Gastrocnemius medialis (tissue), 4 donors: Measurements from ENCODE around the gene BIVM. TPM values are rescaled to one million over a fixed set of nuclear protein-coding genes. Genes with fewer than 3 reads are reported as not detected.

Experiments
- ATAC-seq, 2 donors: fragments of 150-250 bp; one replicate each; pipeline ENCODE4 v1.9.1; 2016
- DNase-seq, 2 donors: peaks; one replicate each; pipeline ENCODE4 v3.0.0-alpha.2; 2019
- H3K27ac ChIP-seq, 4 donors: fragments of 200-600 bp; sonication (generic); 1 replicate in 1 of 4; 2 replicates in 3 of 4; pipeline ENCODE4 v1.5.1; 2016 to 2018; ENCODE audit warnings: mild to moderate bottlenecking in 2 of 4, moderate library complexity in 1 of 4
- H3K27me3 ChIP-seq, 3 donors: fragments of 200-600 bp; sonication (generic) in 2 of 3; 1 replicate in 1 of 3; 2 replicates in 2 of 3; pipeline versions ENCODE4 v1.5.1 to v1.6.0; 2016 to 2019; ENCODE audit warnings: mild to moderate bottlenecking in 1 of 3, moderate library complexity in 1 of 3
- H3K36me3 ChIP-seq, 2 donors: fragments of 200-600 bp; sonication (generic) in 1 of 2; one replicate each; pipeline ENCODE4 v1.5.1; 2017 to 2018
- H3K4me1 ChIP-seq, 2 donors: fragments of 200-600 bp; sonication (generic) in 1 of 2; one replicate each; pipeline ENCODE4 v1.5.1; 2016 to 2017; ENCODE audit warnings: mild to moderate bottlenecking in 2 of 2
- H3K4me3 ChIP-seq, 4 donors: fragments of 200-600 bp; sonication (generic) in 3 of 4; 1 replicate in 1 of 4; 2 replicates in 3 of 4; pipeline ENCODE4 v1.5.1; 2016 to 2019; ENCODE audit warnings: mild to moderate bottlenecking in 2 of 4
- H3K9me3 ChIP-seq, 3 donors: fragments of 200-600 bp; sonication (generic) in 2 of 3; 1 replicate in 1 of 3; 2 replicates in 2 of 3; pipeline ENCODE4 v1.5.1; 2016 to 2019
- CTCF ChIP-seq, 5 experiments: fragments of 450-650 bp in 3 of 5; fragments of 200-600 bp in 2 of 5; sonication (generic) in 2 of 5; IDR thresholded peaks in 4 of 5; conservative IDR thresholded peaks in 1 of 5; 1 replicate in 4 of 5; 2 replicates in 1 of 5; pipeline ENCODE4 v1.5.1; 2016 to 2019; ENCODE audit warnings: antibody characterized with exemption in 5 of 5, mild to moderate bottlenecking in 3 of 5, moderate library complexity in 3 of 5
- POLR2A ChIP-seq, 2 donors: fragments of 450-650 bp; IDR thresholded peaks; one replicate each; pipeline ENCODE4 v1.6.1; 2017; ENCODE audit warnings: antibody characterized with exemption in 2 of 2, mild to moderate bottlenecking in 2 of 2, moderate library complexity in 2 of 2
- in situ Hi-C, 4 donors: fragments of 200-750 bp; cut with MboI; loops; one replicate each; pipeline versions ENCODE4 v1.15.0 to v1.8.0; 2017; ENCODE audit warnings: low sequenced_read_pairs in 4 of 4
- intact Hi-C: fragments of 100-400 bp; cut with DNase I; formaldehyde crosslinking; loops from one replicate; pipeline ENCODE4 v1.15.1; 2023; ENCODE audit warnings: low total_unique reads
- total RNA-seq, 4 donors: library from RNA; depleted of rRNA; stranded (reverse); fragments of >200 nt; gene quantifications; one replicate each; pipeline versions ENCODE4 v1.1.0 to v1.2.3, GENCODE V29; 2016

The BIVM gene
- total RNA-seq, 4 donors from 2014 or later = 14.2 to 25.1 (median 21.1) TPM

- H3K36me3 ChIP-seq = peaks cover 0 to 25% of the 10 kb centered on the region in 2 donors
These were observed 17.8 kb downstream of the BIVM start for GRCh38 chr13:102816708-102817107.

DNA sequence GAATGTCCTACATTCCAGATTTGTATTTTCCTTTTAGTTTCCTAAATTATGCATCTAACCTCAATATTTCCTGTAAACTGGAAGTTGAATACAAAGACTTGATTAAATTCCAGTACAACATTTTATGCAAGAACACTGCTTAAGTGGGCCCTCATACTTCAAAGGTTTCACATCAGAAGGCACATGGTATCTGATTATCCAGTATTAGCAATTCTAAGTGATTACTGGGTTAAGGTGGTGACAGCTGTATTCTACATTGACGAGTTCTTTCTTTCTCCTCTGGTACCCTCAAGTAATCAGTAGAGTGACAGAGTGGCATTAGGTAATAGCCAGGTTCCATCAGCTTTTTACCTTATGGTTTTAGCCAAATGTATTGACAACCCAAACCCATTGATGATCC, 18.3 kb downstream of the BIVM start:
- in situ Hi-C loops = no loop called here
- Histone ChIP-seq H3K36me3 (peaks cover 0 to 27% of the 10 kb centered on the region in 2 donors), H3K27me3 (no peaks in the 10 kb centered on the region), H3K4me1 (peaks cover 0 to 14% of the 10 kb centered on the region in 2 donors), H3K27ac (no peak overlapping the region), H3K9me3 (no peaks in the 10 kb centered on the region), H3K4me3 (no peak overlapping the region)
- no peak for ATAC-seq
- intact Hi-C loops = no loop called here
- no peak for TF ChIP-seq CTCF (IDR thresholded peaks at IDR 0.05 in 4 of 5, conservative IDR thresholded peaks at IDR 0.05 in 1 of 5)
- no peak for TF ChIP-seq POLR2A (IDR thresholded peaks at IDR 0.05)
- DNase-seq = no peak

More at GRCh38 chr13:102816708-102817107, 17.8 kb downstream of the BIVM start:
- ATAC-seq (no peak), DNase-seq (no peak)
- in situ Hi-C loops = no loop called here
- intact Hi-C loops = no loop called here
- Histone ChIP-seq H3K27me3 (no peaks in the 10 kb centered on the region), H3K4me3 (no peak overlapping the region), H3K27ac (no peak overlapping the region), H3K9me3 (no peaks in the 10 kb centered on the region), H3K4me1 (peaks cover 0 to 14% of the 10 kb centered on the region in 2 donors)
- TF ChIP-seq CTCF (IDR thresholded peaks at IDR 0.05 in 4 of 5, conservative IDR thresholded peaks at IDR 0.05 in 1 of 5) (no peak), POLR2A (IDR thresholded peaks at IDR 0.05) (no peak)

- Histone ChIP-seq H3K36me3 (peaks cover 0 to 33% of the 10 kb centered on the region in 2 donors), H3K27me3 (no peaks in the 10 kb centered on the region), H3K9me3 (no peaks in the 10 kb centered on the region), H3K4me1 (peaks cover 0 to 9% of the 10 kb centered on the region in 2 donors), H3K4me3 (no peak overlapping the region), H3K27ac (no peak overlapping the region)
- intact Hi-C loops = no loop called here
- TF ChIP-seq POLR2A (IDR thresholded peaks at IDR 0.05) (no peak), CTCF (IDR thresholded peaks at IDR 0.05 in 4 of 5, conservative IDR thresholded peaks at IDR 0.05 in 1 of 5) (no peak)
- in situ Hi-C loops = no loop called here
- no peak for DNase-seq
- ATAC-seq = no peak
These were observed 19.0 kb downstream of the BIVM start for GRCh38 chr13:102817907-102818306.

GRCh38 chr13:102825400-102825799, 26.5 kb downstream of the BIVM start:
- no peaks in the 10 kb centered on the region for H3K4me1 ChIP-seq
- no peaks in the 10 kb centered on the region for H3K9me3 ChIP-seq
- H3K27ac ChIP-seq = no peak overlapping the region
- H3K4me3 ChIP-seq = no peak overlapping the region
- in situ Hi-C loops (no loop called here), intact Hi-C loops (no loop called here)
- TF ChIP-seq CTCF (IDR thresholded peaks at IDR 0.05 in 4 of 5, conservative IDR thresholded peaks at IDR 0.05 in 1 of 5) (no peak), POLR2A (IDR thresholded peaks at IDR 0.05) (no peak)
- ATAC-seq (no peak), DNase-seq (no peak)
- H3K27me3 ChIP-seq = no peaks in the 10 kb centered on the region
- peaks cover 4 to 57% of the 10 kb centered on the region in 2 donors for H3K36me3 ChIP-seq
